GM21529 (cell line): ENCODE measurements around the gene UBLCP1.

Source experiments
- ATAC-seq: cut with Tn5 transposase; IDR thresholded peaks from one replicate; pipeline ENCODE4 v1.9.1; 2021; ENCODE audit not compliant: unreplicated experiment

Gene UBLCP1

GRCh38 chr5:159310511-159310910 is 47.4 kb downstream of the UBLCP1 start:
- peak; percentile 56 for ATAC-seq

- no peak for ATAC-seq
Measured at GRCh38 chr5:159311063-159311462, 48.0 kb downstream of the UBLCP1 start.

- no peak for ATAC-seq
Measured at GRCh38 chr5:159313197-159313596, 50.1 kb downstream of the UBLCP1 start.

GRCh38 chr5:159316519-159317383 is 53.7 kb downstream of the UBLCP1 start:
- ATAC-seq: no peak

GRCh38 chr5:159317849-159318248 is 54.8 kb downstream of the UBLCP1 start:
- no peak for ATAC-seq

GRCh38 chr5:159318448-159318847 is 55.4 kb downstream of the UBLCP1 start:
- no peak for ATAC-seq

- ATAC-seq: no peak
Measured at GRCh38 chr5:159319363-159319762, 56.3 kb downstream of the UBLCP1 start.

- no peak for ATAC-seq
Measured at GRCh38 chr5:159319832-159320231, 56.7 kb downstream of the UBLCP1 start.

- ATAC-seq: no peak
Measured at GRCh38 chr5:159322180-159322579, 59.1 kb downstream of the UBLCP1 start.

GRCh38 chr5:159324102-159324755 is 61.1 kb downstream of the UBLCP1 start:
- ATAC-seq: no peak

GRCh38 chr5:159324986-159325385 is 61.9 kb downstream of the UBLCP1 start:
- ATAC-seq: no peak

GRCh38 chr5:159330131-159330800 is 67.2 kb downstream of the UBLCP1 start, which contains the start of gene IL12B:
TSS of gene IL12B (minus strand) at chr5:159330487. CDS start at chr5:159326782, 3,705 bp downstream.
- ATAC-seq: no peak

GRCh38 chr5:159331093-159331973 is 68.2 kb downstream of the UBLCP1 start:
- ATAC-seq: peak; percentile 67

GRCh38 chr5:159332800-159333544 is 69.9 kb downstream of the UBLCP1 start:
- no peak for ATAC-seq

GRCh38 chr5:159333545-159333925 is 70.4 kb downstream of the UBLCP1 start:
- ATAC-seq: no peak
